IMR-90 (cell line): Measurements from ENCODE around the gene MOV10. TPM values are rescaled to one million over a fixed set of nuclear protein-coding genes. Genes with fewer than 3 reads are reported as not detected.
"Not testable (repeated sequence)": the region's sequence is repeated elsewhere in the genome, so short reads cannot be mapped to it uniquely, and the experiment has no call there.

Experiments used
- ATAC-seq: fragments of 200-7000 bp; cut with Tn5 transposase; 2 replicates; pipeline ENCODE4 v1.9.1; 2020; ENCODE audit warnings: low read depth, mild to moderate bottlenecking, moderate library complexity
- BruUV-seq: library from RNA; stranded (reverse); fragments of 400-500 nt; replicated peaks from 2 replicates; lab custom pipeline; 2021; lab: Mats Ljungman, UMichigan
- CTCF ChIA-PET: fragments of 300-600 bp; formaldehyde crosslinking; extraction: SDS; loops from one replicate; lab custom pipeline; 2021; ENCODE audit warnings: antibody characterized with exemption; lab: Yijun Ruan, JAX
- POLR2A ChIA-PET: fragments of 300-600 bp; sonication (Branson Sonifier 250); formaldehyde crosslinking; loops from one replicate; lab custom pipeline; 2022; ENCODE audit warnings: antibody characterized with exemption; ENCODE audit not compliant: unreplicated experiment; lab: Charles Lee
- DNase-seq: peaks from one replicate; pipeline ENCODE4 v3.0.0; 2013
- H2AFZ ChIP-seq: replicated peaks from 2 replicates; pipeline ENCODE3; 2013; ENCODE audit warnings: low read length, mild to moderate bottlenecking; ENCODE audit not compliant: poor library complexity
- H2AK5ac ChIP-seq: 2 replicates; pipeline ENCODE4 v1.6.1; 2013; ENCODE audit warnings: low read depth, low read length, inconsistent platforms
- H2AK9ac ChIP-seq: replicated peaks from 2 replicates; pipeline ENCODE3; 2013; ENCODE audit warnings: mild to moderate bottlenecking, low read depth, low read length, moderate library complexity; ENCODE audit not compliant: poor library complexity
- H2BK120ac ChIP-seq: 2 replicates; pipeline ENCODE4 v1.6.1; 2013; ENCODE audit warnings: low read depth, low read length, inconsistent platforms
- H2BK15ac ChIP-seq: 3 replicates; pipeline ENCODE4 v1.6.1; 2013; ENCODE audit warnings: low read depth, low read length, inconsistent platforms
- H2BK20ac ChIP-seq: 2 replicates; pipeline ENCODE4 v1.6.1; 2013; ENCODE audit warnings: low read depth, mild to moderate bottlenecking, inconsistent platforms, low read length, moderate library complexity
- H2BK5ac ChIP-seq: 2 replicates; pipeline ENCODE4 v1.6.1; 2013; ENCODE audit warnings: mild to moderate bottlenecking, low read depth, low read length, inconsistent platforms; ENCODE audit not compliant: poor library complexity, severe bottlenecking
- H3K14ac ChIP-seq: replicated peaks from 2 replicates; pipeline ENCODE4 v1.6.1; 2013; ENCODE audit warnings: low read depth, low read length, inconsistent platforms
- H3K18ac ChIP-seq: 2 replicates; pipeline ENCODE4 v1.6.1; 2013; ENCODE audit warnings: low read depth, low read length, control low read depth
- H3K23ac ChIP-seq: 2 replicates; pipeline ENCODE4 v1.6.1; 2013; ENCODE audit warnings: low read depth, low read length, inconsistent platforms
- H3K27ac ChIP-seq: 2 replicates; pipeline ENCODE4 v1.5.1; 2013; ENCODE audit warnings: mild to moderate bottlenecking, control low read depth, low read length; ENCODE audit not compliant: insufficient read depth
- H3K27me3 ChIP-seq: 2 replicates; pipeline ENCODE4 v1.6.1; 2013; ENCODE audit warnings: low read length; ENCODE audit not compliant: control insufficient read depth, insufficient read depth
- H3K36me3 ChIP-seq: 2 replicates; pipeline ENCODE4 v1.6.1; 2013; ENCODE audit warnings: low read length, mixed read lengths; ENCODE audit not compliant: control insufficient read depth, insufficient read depth
- H3K4ac ChIP-seq: 2 replicates; pipeline ENCODE4 v1.6.1; 2013; ENCODE audit warnings: low read depth, low read length, inconsistent platforms
- H3K4me1 ChIP-seq: 2 replicates; pipeline ENCODE4 v1.6.1; 2013; ENCODE audit warnings: low read length, mixed read lengths; ENCODE audit not compliant: control insufficient read depth, insufficient read depth
- H3K4me2 ChIP-seq: 2 replicates; pipeline ENCODE4 v1.6.1; 2013; ENCODE audit warnings: low read depth, mild to moderate bottlenecking, control low read depth, low read length, moderate library complexity
- H3K4me3 ChIP-seq: 2 replicates; pipeline ENCODE4 v1.5.1; 2013; ENCODE audit warnings: low read depth, mild to moderate bottlenecking, control low read depth, low read length, moderate library complexity; ENCODE audit not compliant: insufficient read depth
- H3K56ac ChIP-seq: 2 replicates; pipeline ENCODE4 v1.6.1; 2013; ENCODE audit warnings: low read length, inconsistent platforms; ENCODE audit not compliant: insufficient read depth; ENCODE audit errors: extremely low read depth
- H3K79me1 ChIP-seq, 2 experiments: 2 replicates each; pipeline ENCODE4 v1.6.1; 2013; ENCODE audit warnings: low read length in 2 of 2, inconsistent platforms in 1 of 2, low read depth in 1 of 2
- H3K9ac ChIP-seq: 2 replicates; pipeline ENCODE4 v1.6.1; 2013; ENCODE audit warnings: low read depth, low read length, control low read depth
- H3K9me1 ChIP-seq: 2 replicates; pipeline ENCODE4 v1.6.1; 2013; ENCODE audit warnings: low read length, inconsistent platforms; ENCODE audit not compliant: insufficient read depth
- H3K9me3 ChIP-seq: 2 replicates; pipeline ENCODE4 v1.6.1; 2013; ENCODE audit warnings: low read length; ENCODE audit not compliant: control insufficient read depth, insufficient read depth
- H4K20me1 ChIP-seq: 2 replicates; pipeline ENCODE4 v1.6.1; 2013; ENCODE audit warnings: low read length, inconsistent platforms; ENCODE audit not compliant: insufficient read depth
- H4K5ac ChIP-seq: 2 replicates; pipeline ENCODE4 v1.6.1; 2013; ENCODE audit warnings: mild to moderate bottlenecking, low read depth, low read length, control low read depth
- H4K8ac ChIP-seq, 2 experiments: 2 replicates each; pipeline ENCODE4 v1.6.1; 2013; ENCODE audit warnings: low read depth in 2 of 2, low read length in 2 of 2, control low read depth in 1 of 2, inconsistent platforms in 1 of 2
- H4K91ac ChIP-seq: 2 replicates; pipeline ENCODE4 v1.6.1; 2013; ENCODE audit warnings: low read depth, low read length, inconsistent platforms; ENCODE audit not compliant: insufficient read depth
- WGBS, 2 experiments: methylation state at CpG; one replicate each; pipeline versions ENCODE4 v1.1.5 to v1.1.7; 2013; ENCODE audit warnings: missing lambda C conversion rate in 2 of 2; ENCODE audit not compliant: insufficient read length in 1 of 2; ENCODE audit errors: extremely low coverage in 2 of 2; 5-methylcytosine and 5-hydroxymethylcytosine counted together
- dilution Hi-C: fragments of 300-500 bp; cut with HindIII; formaldehyde crosslinking; loops from one replicate; pipeline ENCODE4 v1.14.3; 2018; ENCODE audit warnings: low sequenced_read_pairs; ENCODE audit not compliant: unreplicated experiment
- in situ Hi-C: fragments of 300-500 bp; cut with MboI; formaldehyde crosslinking; loops from 3 replicates; pipeline ENCODE4 v1.14.3; 2019; ENCODE audit warnings: low sequenced_read_pairs, inconsistent platforms, mixed read lengths
- intact Hi-C: fragments of 100-400 bp; cut with micrococcal nuclease; formaldehyde crosslinking; loops from 2 replicates; pipeline ENCODE4 v1.10.0; 2022
- polyA plus RNA-seq, 3 experiments: library from polyadenylated mRNA; depleted of rRNA; stranded (reverse); fragments of >200 nt; gene quantifications; 2 replicates each; pipeline ENCODE4 v1.2.3, GENCODE V29; 2012; ENCODE audit warnings: low replicate concordance in 1 of 3
- total RNA-seq: library from RNA; depleted of rRNA; stranded (reverse); fragments of >200 nt; gene quantifications from 2 replicates; pipeline ENCODE4 v1.2.3, GENCODE V29; 2012

MOV10 gene
- total and polyA plus RNA-seq, 2 of the 4 experiments (the other 2 are of a cell fraction), result 36.7 to 103 TPM

DNA sequence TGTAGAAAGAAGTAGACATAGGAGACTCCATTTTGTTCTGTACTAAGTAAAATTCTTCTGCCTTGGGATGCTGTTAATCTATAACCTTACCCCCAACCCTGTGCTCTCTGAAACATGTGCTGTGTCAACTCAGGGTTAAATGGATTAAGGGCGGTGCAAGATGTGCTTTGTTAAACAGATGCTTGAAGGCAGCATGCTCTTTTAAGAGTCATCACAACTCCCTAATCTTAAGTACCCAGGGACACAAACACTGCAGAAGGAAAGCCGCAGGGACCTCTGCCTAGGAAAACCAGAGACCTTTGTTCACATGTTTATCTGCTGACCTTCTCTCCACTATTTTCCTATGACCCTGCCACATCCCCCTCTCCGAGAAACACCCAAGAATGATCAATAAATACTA is 54.6 kb downstream of the MOV10 start:
- POLR2A ChIA-PET, H3K9ac ChIP-seq, H3K4me2 ChIP-seq, H2BK20ac ChIP-seq, intact Hi-C loops, H2BK5ac ChIP-seq, ATAC-seq, H4K91ac ChIP-seq, H4K20me1 ChIP-seq, H2BK15ac ChIP-seq, H3K9me1 ChIP-seq, H3K36me3 ChIP-seq, H3K4me1 ChIP-seq, H3K4ac ChIP-seq, H3K27ac ChIP-seq, H3K23ac ChIP-seq, H3K18ac ChIP-seq, DNase-seq, H2AK5ac ChIP-seq, H3K14ac ChIP-seq, H3K4me3 ChIP-seq, H3K79me1 ChIP-seq, H3K27me3 ChIP-seq, H2BK120ac ChIP-seq, BruUV-seq, H2AFZ ChIP-seq, H2AK9ac ChIP-seq, H3K56ac ChIP-seq, H4K8ac ChIP-seq, H3K9me3 ChIP-seq, H4K5ac ChIP-seq, dilution Hi-C loops: not testable (repeated sequence)
- in situ Hi-C loops, result loop anchor here (10.0 kb wide), 1 partner anchor 316 kb away; no protein-coding TSS in a partner anchor
- WGBS, 2 experiments, result no CpG with 5 or more reads among the region's 3 CpGs
- CTCF ChIA-PET, result interaction anchor here (0.6 to 1.4 kb wide), 4 partner anchors 14 to 344 kb away, joined by 3 to 6 read pairs (median 4); partner anchors contain the start of genes LRIG2 and PPM1J
